DOHH2 (cell line): Measurements from ENCODE around the gene ELL3.

ENCODE experiments used
- H3F3A ChIP-seq: fragments of 200-600 bp; sonication (generic), shearing (Covaris generic); 2 replicates; pipeline ENCODE4 v1.6.0; 2016; ENCODE audit warnings: antibody characterized with exemption, mild to moderate bottlenecking; ENCODE audit not compliant: control insufficient read depth, insufficient read depth
- H3K27ac ChIP-seq: fragments of 200-600 bp; sonication (generic); 2 replicates; pipeline ENCODE4 v1.5.1; 2014; ENCODE audit warnings: low read depth, mild to moderate bottlenecking, low read length, moderate library complexity
- H3K27me3 ChIP-seq: fragments of 200-600 bp; sonication (generic); 2 replicates; pipeline ENCODE4 v1.6.1; 2014; ENCODE audit warnings: mild to moderate bottlenecking, low read length, mixed read lengths; ENCODE audit not compliant: control insufficient read depth
- H3K36me3 ChIP-seq: fragments of 200-600 bp; sonication (generic); 2 replicates; pipeline ENCODE4 v1.6.1; 2014; ENCODE audit warnings: mild to moderate bottlenecking, low read length, moderate library complexity, mixed read lengths; ENCODE audit not compliant: control insufficient read depth
- H3K4me1 ChIP-seq: fragments of 200-600 bp; sonication (generic); 2 replicates; pipeline ENCODE4 v1.6.1; 2014; ENCODE audit warnings: mild to moderate bottlenecking, low read length, mixed read lengths; ENCODE audit not compliant: control insufficient read depth
- H3K4me2 ChIP-seq: fragments of 200-600 bp; sonication (generic); 2 replicates; pipeline ENCODE4 v1.6.0; 2014; ENCODE audit warnings: mild to moderate bottlenecking, low read length, moderate library complexity
- H3K4me3 ChIP-seq: fragments of 200-600 bp; sonication (generic); 2 replicates; pipeline ENCODE4 v1.5.1; 2014; ENCODE audit warnings: mild to moderate bottlenecking, low read length, mixed read lengths
- H3K79me2 ChIP-seq: fragments of 200-600 bp; sonication (generic); 2 replicates; pipeline ENCODE4 v1.6.1; 2014; ENCODE audit warnings: mild to moderate bottlenecking, low read length, mixed read lengths; ENCODE audit not compliant: control insufficient read depth
- H3K9me2 ChIP-seq: fragments of 200-600 bp; sonication (generic); replicated peaks from 2 replicates; pipeline ENCODE4 v1.6.1; 2014; ENCODE audit warnings: mild to moderate bottlenecking, low read length, mixed read lengths; ENCODE audit not compliant: control insufficient read depth
- H3K9me3 ChIP-seq: fragments of 200-600 bp; sonication (generic); 2 replicates; pipeline ENCODE4 v1.6.1; 2014; ENCODE audit warnings: antibody characterized with exemption, low read length, mixed read lengths; ENCODE audit not compliant: control insufficient read depth, insufficient read depth
- H4K20me1 ChIP-seq: fragments of 200-600 bp; sonication (generic); 2 replicates; pipeline ENCODE4 v1.6.0; 2014; ENCODE audit warnings: low read depth, mild to moderate bottlenecking, antibody characterized with exemption, low read length, moderate library complexity; ENCODE audit not compliant: control insufficient read depth, insufficient read depth
- EZH2phosphoT487 ChIP-seq: fragments of 200-600 bp; sonication (generic); IDR thresholded peaks from 2 replicates; pipeline ENCODE4 v1.6.1; 2017; ENCODE audit warnings: borderline replicate concordance, mild to moderate bottlenecking, antibody characterized with exemption, low read length, moderate library complexity, mixed read lengths
- TF ChIP-seq, protein P1 (sequence below): fragments of 200-600 bp; sonication (generic); IDR thresholded peaks from one replicate; pipeline ENCODE4 v1.5.1; 2014; ENCODE audit warnings: antibody characterized with exemption, mild to moderate bottlenecking, low read depth, low read length; ENCODE audit not compliant: poor library complexity, severe bottlenecking

ELL3 gene

GRCh38 chr15:43769584-43770228, 7.1 kb downstream of the ELL3 start:
- Histone ChIP-seq H3K4me3 (no peak overlapping the region), H3K9me3 (no peaks in the 10 kb centered on the region), H3K4me2 (0 out of 2 replicates have a peak overlapping the region, but pooled peaks have one; percentile 6), H3F3A (peaks cover 96% of the 10 kb centered on the region), H3K27me3 (no peaks in the 10 kb centered on the region), H3K4me1 (peaks cover 43% of the 10 kb centered on the region), H3K27ac (peak overlapping the region; percentile 56), H4K20me1 (peaks cover 6% of the 10 kb centered on the region; the same call in 1 of the 2 replicates), H3K79me2 (peaks cover 21% of the 10 kb centered on the region), H3K9me2 (no peaks in the 10 kb centered on the region), H3K36me3 (peaks cover 98% of the 10 kb centered on the region)
- TF ChIP-seq EZH2phosphoT487 = no peak
- TF ChIP-seq, protein P1, sequence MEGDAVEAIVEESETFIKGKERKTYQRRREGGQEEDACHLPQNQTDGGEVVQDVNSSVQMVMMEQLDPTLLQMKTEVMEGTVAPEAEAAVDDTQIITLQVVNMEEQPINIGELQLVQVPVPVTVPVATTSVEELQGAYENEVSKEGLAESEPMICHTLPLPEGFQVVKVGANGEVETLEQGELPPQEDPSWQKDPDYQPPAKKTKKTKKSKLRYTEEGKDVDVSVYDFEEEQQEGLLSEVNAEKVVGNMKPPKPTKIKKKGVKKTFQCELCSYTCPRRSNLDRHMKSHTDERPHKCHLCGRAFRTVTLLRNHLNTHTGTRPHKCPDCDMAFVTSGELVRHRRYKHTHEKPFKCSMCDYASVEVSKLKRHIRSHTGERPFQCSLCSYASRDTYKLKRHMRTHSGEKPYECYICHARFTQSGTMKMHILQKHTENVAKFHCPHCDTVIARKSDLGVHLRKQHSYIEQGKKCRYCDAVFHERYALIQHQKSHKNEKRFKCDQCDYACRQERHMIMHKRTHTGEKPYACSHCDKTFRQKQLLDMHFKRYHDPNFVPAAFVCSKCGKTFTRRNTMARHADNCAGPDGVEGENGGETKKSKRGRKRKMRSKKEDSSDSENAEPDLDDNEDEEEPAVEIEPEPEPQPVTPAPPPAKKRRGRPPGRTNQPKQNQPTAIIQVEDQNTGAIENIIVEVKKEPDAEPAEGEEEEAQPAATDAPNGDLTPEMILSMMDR = peak; percentile 95

DNA sequence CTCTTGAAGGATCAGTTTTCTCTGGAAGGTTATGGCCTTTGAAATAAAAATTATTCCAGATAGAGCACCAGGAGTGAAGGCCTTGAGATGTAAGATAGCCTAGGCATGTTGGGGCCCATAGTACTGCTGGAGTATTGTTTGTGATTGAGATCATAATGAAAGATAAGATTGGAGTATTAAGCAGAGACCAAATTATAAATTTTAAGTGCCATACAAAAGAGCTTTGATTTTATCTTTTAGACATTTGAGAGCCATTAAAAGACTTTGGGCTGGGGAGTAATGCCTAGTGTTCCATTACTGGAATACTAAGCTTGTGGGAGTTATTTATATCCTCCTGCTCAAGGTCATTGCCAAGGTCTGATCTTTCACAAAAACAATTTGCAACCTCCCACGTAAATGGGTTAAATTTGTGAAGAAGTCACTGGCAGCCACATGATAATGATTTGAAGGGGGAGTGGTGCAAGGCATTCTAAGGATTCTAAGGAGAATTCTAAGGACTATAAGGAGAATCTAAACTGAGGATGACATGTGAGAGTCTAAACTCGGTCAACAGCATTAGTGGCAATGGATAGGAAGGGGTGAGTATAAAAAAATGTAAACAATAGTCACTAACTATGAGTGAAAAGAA, 12.8 kb downstream of the ELL3 start:
- Histone ChIP-seq H3F3A (peaks cover 60% of the 10 kb centered on the region), H3K9me3 (no peaks in the 10 kb centered on the region), H3K27me3 (no peaks in the 10 kb centered on the region), H3K27ac (no peak overlapping the region), H3K4me3 (no peak overlapping the region), H3K79me2 (peaks cover 22% of the 10 kb centered on the region), H3K4me1 (no peaks in the 10 kb centered on the region; the same call in 1 of the 2 replicates), H3K4me2 (no peak overlapping the region), H4K20me1 (peaks cover 3% of the 10 kb centered on the region; the same call in 1 of the 2 replicates), H3K36me3 (peaks cover 95% of the 10 kb centered on the region), H3K9me2 (no peaks in the 10 kb centered on the region)
- TF ChIP-seq EZH2phosphoT487 = no peak
- TF ChIP-seq, protein P1 = no peak

DNA sequence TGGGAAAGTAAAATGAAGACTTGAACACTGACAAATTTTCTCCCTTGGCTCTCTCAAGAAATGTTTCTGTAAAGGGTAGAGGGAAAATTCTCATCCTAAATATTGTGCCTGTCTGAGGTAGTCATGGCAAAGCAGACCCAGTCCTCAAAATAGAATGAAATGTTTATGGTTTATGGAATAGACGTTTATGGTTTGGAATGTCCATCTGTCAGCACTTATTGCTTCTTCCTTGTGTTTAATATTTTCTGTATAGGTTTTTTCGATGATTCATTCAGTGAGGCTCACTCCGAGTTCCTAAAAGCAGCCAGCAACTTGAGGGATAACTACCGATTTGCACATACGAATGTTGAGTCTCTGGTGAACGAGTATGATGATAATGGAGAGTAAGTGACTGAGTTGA, 13.9 kb downstream of the ELL3 start:
- Histone ChIP-seq H3K79me2 (peaks cover 32% of the 10 kb centered on the region), H3K9me3 (no peaks in the 10 kb centered on the region), H4K20me1 (peaks cover 3% of the 10 kb centered on the region; the same call in 1 of the 2 replicates), H3K36me3 (peaks cover 90% of the 10 kb centered on the region), H3K9me2 (no peaks in the 10 kb centered on the region), H3K4me2 (no peak overlapping the region), H3K4me3 (no peak overlapping the region), H3K27me3 (no peaks in the 10 kb centered on the region), H3F3A (peaks cover 50% of the 10 kb centered on the region), H3K27ac (no peak overlapping the region), H3K4me1 (no peaks in the 10 kb centered on the region)
- TF ChIP-seq EZH2phosphoT487 = no peak
- TF ChIP-seq, protein P1 = no peak
